Activated T-helper 1 cell treated with anti-CD3 and anti-CD28 coated beads, Interleukin-12 subunit alpha, Interleukin-12 subunit beta, Interleukin-2, Interleukin-4 antibody, amounts not matched to agents 30 ng/mL and 10 ng/mL and 1 ng/mL, durations not matched to agents 14 hours and 24 hours and 36 hours (primary cell): Measurements from ENCODE around the gene TBC1D3L. TPM values are rescaled to one million over a fixed set of nuclear protein-coding genes. Genes with fewer than 3 reads are reported as not detected.
"Not testable (repeated sequence)": the region's sequence is repeated elsewhere in the genome, so short reads cannot be mapped to it uniquely, and the experiment has no call there.

Experiments used
- DNase-seq: peaks from one replicate; pipeline ENCODE4 v3.0.0; 2021; ENCODE audit warnings: low spot score
- H3K27ac Mint-ChIP-seq: one replicate; pipeline ENCODE4 v1.8.0; 2021; ENCODE audit warnings: mild to moderate bottlenecking, mixed read lengths
- H3K27me3 Mint-ChIP-seq: one replicate; pipeline ENCODE4 v1.8.0; 2022; ENCODE audit warnings: mild to moderate bottlenecking, moderate library complexity, mixed read lengths; ENCODE audit not compliant: insufficient read depth
- H3K36me3 Mint-ChIP-seq: one replicate; pipeline ENCODE4 v1.8.0; 2021; ENCODE audit warnings: low read depth, mixed read lengths
- H3K4me1 Mint-ChIP-seq: one replicate; pipeline ENCODE4 v1.8.0; 2021; ENCODE audit warnings: low read depth, mixed read lengths
- H3K4me3 Mint-ChIP-seq: one replicate; pipeline ENCODE4 v1.8.0; 2021; ENCODE audit warnings: mild to moderate bottlenecking, moderate library complexity, mixed read lengths
- H3K9me3 Mint-ChIP-seq: one replicate; pipeline ENCODE4 v1.8.0; 2021; ENCODE audit warnings: mixed read lengths
- intact Hi-C: fragments of 100-400 bp; cut with micrococcal nuclease; formaldehyde crosslinking; loops from one replicate; pipeline ENCODE4 v1.15.1; 2024
- total RNA-seq: library from RNA; stranded (reverse); gene quantifications from 2 replicates; pipeline ENCODE4 v1.2.3, GENCODE V29; 2022

TBC1D3L gene
- total RNA-seq: 17.9 and 19.8 TPM in 2 replicates

- H3K27ac Mint-ChIP-seq, H3K4me1 Mint-ChIP-seq, H3K36me3 Mint-ChIP-seq, intact Hi-C loops, H3K4me3 Mint-ChIP-seq, DNase-seq, H3K9me3 Mint-ChIP-seq, H3K27me3 Mint-ChIP-seq: not testable (repeated sequence)
These were observed at the start of gene TBC1D3L for GRCh38 chr17:37988960-37989359. TBC1D3L (minus strand) TSS chr17:37989060; CDS start chr17:37987520, 1,540 bp downstream.

- H3K27ac Mint-ChIP-seq, H3K9me3 Mint-ChIP-seq, H3K36me3 Mint-ChIP-seq, DNase-seq, H3K27me3 Mint-ChIP-seq, intact Hi-C loops, H3K4me3 Mint-ChIP-seq, H3K4me1 Mint-ChIP-seq: not testable (repeated sequence)
These were observed 14.8 kb upstream of the TBC1D3L start, which contains the start of gene TBC1D3D for GRCh38 chr17:38003676-38004075. TBC1D3D (plus strand) TSS chr17:38003976; CDS start chr17:38005561, 1,585 bp downstream.

Other genes starting within 250 kb of the TBC1D3L start
- 3.2 and 3.6 TPM in 2 replicates for gene HNF1B, start 244.0 kb downstream of the TBC1D3L start, total RNA-seq
- gene TBC1D3K, start 64.6 kb downstream of the TBC1D3L start, total RNA-seq: not detected in 2 replicates
- 0.23 and 0.69 TPM in 2 replicates for gene TBC1D3D, start 14.9 kb upstream of the TBC1D3L start, total RNA-seq
- 0.20 TPM in 1 of 2 replicates, not detected in the other for gene TBC1D3C, start 79.6 kb upstream of the TBC1D3L start, total RNA-seq
- gene TBC1D3E, start 138.9 kb upstream of the TBC1D3L start, total RNA-seq: not detected in 2 replicates
- gene TBC1D3, start 203.5 kb upstream of the TBC1D3L start, total RNA-seq: not detected in 2 replicates